Peyer's patch (tissue), 4 donors: ENCODE data around the gene ABCA7. TPM values are rescaled to one million over a fixed set of nuclear protein-coding genes. Genes with fewer than 3 reads are reported as not detected.

ENCODE experiments used
- DNase-seq, 3 donors: peaks; one replicate each; pipeline ENCODE4 v3.0.0-alpha.2; 2017 to 2019
- H3K27ac ChIP-seq, 4 donors: fragments of 200-600 bp; sonication (generic); one replicate each; pipeline ENCODE4 v1.5.1; 2016 to 2019
- H3K27me3 ChIP-seq, 2 donors: fragments of 200-600 bp; sonication (generic); one replicate each; pipeline ENCODE4 v1.5.1; 2019
- H3K36me3 ChIP-seq, 3 donors: fragments of 200-600 bp; sonication (generic); one replicate each; pipeline ENCODE4 v1.5.1; 2016 to 2019
- H3K4me1 ChIP-seq, 4 donors: fragments of 200-600 bp; sonication (generic); one replicate each; pipeline ENCODE4 v1.5.1; 2016 to 2019
- H3K4me3 ChIP-seq, 4 donors: fragments of 200-600 bp; sonication (generic); 1 replicate in 3 of 4; 2 replicates in 1 of 4; pipeline ENCODE4 v1.5.1; 2016 to 2019; ENCODE audit warnings: mild to moderate bottlenecking in 1 of 4
- H3K9me3 ChIP-seq, 4 donors: fragments of 200-600 bp; sonication (generic); one replicate each; pipeline ENCODE4 v1.5.1; 2016 to 2019; ENCODE audit warnings: mild to moderate bottlenecking in 1 of 4
- CTCF ChIP-seq, 6 experiments: fragments of 450-650 bp in 4 of 6; fragments of 200-600 bp in 2 of 6; sonication (generic) in 1 of 6; IDR thresholded peaks; one replicate each; pipeline ENCODE4 v1.5.1; 2017 to 2019; ENCODE audit warnings: antibody characterized with exemption in 6 of 6, mild to moderate bottlenecking in 3 of 6, moderate library complexity in 1 of 6
- POLR2A ChIP-seq, 2 donors: fragments of 450-650 bp; IDR thresholded peaks; one replicate each; pipeline ENCODE4 v1.5.1; 2017; ENCODE audit warnings: antibody characterized with exemption in 2 of 2, mild to moderate bottlenecking in 2 of 2, moderate library complexity in 2 of 2
- total RNA-seq, 4 donors: library from RNA; depleted of rRNA; stranded (reverse); fragments of >200 nt; gene quantifications; one replicate each; pipeline ENCODE4 v1.1.0, GENCODE V29; 2016

The ABCA7 gene
- total RNA-seq, 4 donors from 2014 or later: 30.1 to 162 (median 72.1) TPM

GRCh38 chr19:1017115-1017905 is 22.6 kb upstream of the ABCA7 start:
- TF ChIP-seq POLR2A (IDR thresholded peaks at IDR 0.05) (no peak), CTCF (IDR thresholded peaks at IDR 0.05) (no peak)
- Histone ChIP-seq H3K27me3 (no peaks in the 10 kb centered on the region), H3K36me3 (peaks cover 0 to 34% (median 0%) of the 10 kb centered on the region in 3 donors), H3K4me1 (peaks cover 16 to 60% (median 45%) of the 10 kb centered on the region in 4 donors), H3K27ac (peak overlapping the region; percentile 51 to 82 (median 66)), H3K4me3 (peak overlapping the region in 3 of 4 donors; percentile 7 to 31 (median 10)), H3K9me3 (no peaks in the 10 kb centered on the region)
- peak in 2 of 3 donors; percentile 80 to 83 for DNase-seq

- peaks cover 16 to 60% (median 45%) of the 10 kb centered on the region in 4 donors for H3K4me1 ChIP-seq
- H3K4me3 ChIP-seq: peak overlapping the region in 3 of 4 donors; percentile 7 to 31 (median 10)
- no peak for DNase-seq
These were observed 22.0 kb upstream of the ABCA7 start for GRCh38 chr19:1017906-1018305.

GRCh38 chr19:1018393-1018792 is 21.5 kb upstream of the ABCA7 start:
- no peak for TF ChIP-seq POLR2A (IDR thresholded peaks at IDR 0.05)
- no peak for TF ChIP-seq CTCF (IDR thresholded peaks at IDR 0.05)
- Histone ChIP-seq H3K4me3 (peak overlapping the region in 1 of 4 donors; percentile 31), H3K4me1 (peaks cover 16 to 60% (median 45%) of the 10 kb centered on the region in 4 donors), H3K9me3 (no peaks in the 10 kb centered on the region), H3K36me3 (peaks cover 0 to 24% (median 0%) of the 10 kb centered on the region in 3 donors), H3K27me3 (no peaks in the 10 kb centered on the region), H3K27ac (peak overlapping the region; percentile 25 to 82 (median 65))
- DNase-seq: no peak

More at GRCh38 chr19:1017906-1018305, 22.0 kb upstream of the ABCA7 start:
- no peak for TF ChIP-seq CTCF (IDR thresholded peaks at IDR 0.05)
- TF ChIP-seq POLR2A (IDR thresholded peaks at IDR 0.05): no peak
- no peaks in the 10 kb centered on the region for H3K27me3 ChIP-seq
- no peaks in the 10 kb centered on the region for H3K9me3 ChIP-seq
- H3K36me3 ChIP-seq: peaks cover 0 to 28% (median 0%) of the 10 kb centered on the region in 3 donors
- H3K27ac ChIP-seq: peak overlapping the region; percentile 25 to 82 (median 65)

- DNase-seq: no peak
- no peaks in the 10 kb centered on the region for H3K27me3 ChIP-seq
- H3K4me3 ChIP-seq: peak overlapping the region; percentile 89 to 98 (median 92)
- H3K27ac ChIP-seq: peak overlapping the region in 1 of 4 donors; percentile 95
- no peaks in the 10 kb centered on the region for H3K9me3 ChIP-seq
- peaks cover 16 to 60% (median 45%) of the 10 kb centered on the region in 4 donors for H3K4me1 ChIP-seq
- TF ChIP-seq POLR2A (IDR thresholded peaks at IDR 0.05) (no peak), CTCF (IDR thresholded peaks at IDR 0.05) (no peak)
- H3K36me3 ChIP-seq: peaks cover 0 to 17% (median 0%) of the 10 kb centered on the region in 3 donors
These were observed 20.8 kb upstream of the ABCA7 start for GRCh38 chr19:1018932-1019615.

- H3K9me3 ChIP-seq: no peaks in the 10 kb centered on the region
- H3K36me3 ChIP-seq: peaks cover 0 to 12% (median 0%) of the 10 kb centered on the region in 3 donors
- TF ChIP-seq POLR2A (IDR thresholded peaks at IDR 0.05): no peak
- no peak for TF ChIP-seq CTCF (IDR thresholded peaks at IDR 0.05)
- peak overlapping the region; percentile 89 to 98 (median 92) for H3K4me3 ChIP-seq
- no peak for DNase-seq
- H3K27me3 ChIP-seq: no peaks in the 10 kb centered on the region
- peaks cover 16 to 57% (median 45%) of the 10 kb centered on the region in 4 donors for H3K4me1 ChIP-seq
- H3K27ac ChIP-seq: peak overlapping the region in 3 of 4 donors; percentile 88 to 95 (median 91)
These were observed 20.3 kb upstream of the ABCA7 start for GRCh38 chr19:1019616-1019961.
